GM10266 (cell line): ENCODE measurements around the gene DIP2C.

Experiments used
- DNase-seq: peaks from one replicate; pipeline ENCODE4 v3.0.0; 2012; ENCODE audit errors: extremely low spot score
- TF ChIP-seq, protein P1 (sequence below): IDR thresholded peaks from 2 replicates; pipeline ENCODE4 v1.5.1; 2012; ENCODE audit warnings: mild to moderate bottlenecking, low read depth; ENCODE audit not compliant: control insufficient read depth, insufficient read depth; ENCODE audit errors: missing control alignments

DIP2C gene

GRCh38 chr10:607545-608185 lies 81.8 kb downstream of the DIP2C start:
- TF ChIP-seq, protein P1, sequence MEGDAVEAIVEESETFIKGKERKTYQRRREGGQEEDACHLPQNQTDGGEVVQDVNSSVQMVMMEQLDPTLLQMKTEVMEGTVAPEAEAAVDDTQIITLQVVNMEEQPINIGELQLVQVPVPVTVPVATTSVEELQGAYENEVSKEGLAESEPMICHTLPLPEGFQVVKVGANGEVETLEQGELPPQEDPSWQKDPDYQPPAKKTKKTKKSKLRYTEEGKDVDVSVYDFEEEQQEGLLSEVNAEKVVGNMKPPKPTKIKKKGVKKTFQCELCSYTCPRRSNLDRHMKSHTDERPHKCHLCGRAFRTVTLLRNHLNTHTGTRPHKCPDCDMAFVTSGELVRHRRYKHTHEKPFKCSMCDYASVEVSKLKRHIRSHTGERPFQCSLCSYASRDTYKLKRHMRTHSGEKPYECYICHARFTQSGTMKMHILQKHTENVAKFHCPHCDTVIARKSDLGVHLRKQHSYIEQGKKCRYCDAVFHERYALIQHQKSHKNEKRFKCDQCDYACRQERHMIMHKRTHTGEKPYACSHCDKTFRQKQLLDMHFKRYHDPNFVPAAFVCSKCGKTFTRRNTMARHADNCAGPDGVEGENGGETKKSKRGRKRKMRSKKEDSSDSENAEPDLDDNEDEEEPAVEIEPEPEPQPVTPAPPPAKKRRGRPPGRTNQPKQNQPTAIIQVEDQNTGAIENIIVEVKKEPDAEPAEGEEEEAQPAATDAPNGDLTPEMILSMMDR, result no peak
- DNase-seq, result no peak

GRCh38 chr10:606762-607544 lies 82.5 kb downstream of the DIP2C start:
- TF ChIP-seq, protein P1, result no peak
- no peak for DNase-seq

GRCh38 chr10:605632-606325 lies 83.7 kb downstream of the DIP2C start:
- TF ChIP-seq, protein P1, result no peak
- no peak for DNase-seq

DNA sequence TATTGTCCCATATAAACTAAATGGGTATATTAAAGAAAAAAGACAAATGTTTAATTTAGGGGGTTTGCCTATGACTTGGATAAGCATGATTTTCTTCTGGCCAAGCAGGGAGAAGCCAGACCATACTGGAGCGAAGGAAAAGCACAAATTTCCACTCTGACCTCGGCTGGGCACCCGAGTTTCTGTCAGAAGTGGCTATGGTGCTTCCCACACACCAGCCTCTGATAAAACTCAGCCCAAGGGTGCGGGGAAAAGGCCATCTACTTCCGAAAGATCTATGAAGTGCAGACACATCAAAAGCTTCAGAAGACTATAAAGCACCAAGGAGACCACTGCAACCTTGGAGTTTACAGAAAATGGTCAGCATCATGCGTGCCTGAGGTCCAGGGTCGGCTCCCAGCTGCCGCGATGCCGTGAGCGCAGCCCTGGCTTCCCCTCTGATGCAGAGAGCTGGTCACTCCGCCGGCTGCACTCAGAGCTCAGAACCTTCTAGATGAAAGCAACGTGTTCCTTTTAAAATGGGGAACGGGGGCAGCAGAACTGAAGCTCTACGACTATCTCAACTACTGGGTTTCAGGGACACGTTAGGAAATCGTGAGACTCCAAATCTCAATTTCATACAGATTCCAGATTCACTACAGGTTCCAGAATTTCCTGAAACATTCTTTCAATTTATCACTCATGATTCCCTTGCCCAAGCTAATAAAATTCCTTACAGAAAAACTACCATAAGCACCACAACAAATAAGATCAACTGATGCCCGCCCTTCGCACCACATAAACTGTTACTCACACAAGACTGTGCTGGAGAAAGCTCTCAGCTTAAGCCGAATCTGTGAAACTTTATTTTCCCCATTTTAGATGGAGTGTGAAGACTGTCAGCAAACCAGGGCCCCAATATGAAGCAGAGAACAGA lies 84.5 kb downstream of the DIP2C start:
- DNase-seq, result no peak
- TF ChIP-seq, protein P1, result no peak

GRCh38 chr10:603745-604144 lies 85.7 kb downstream of the DIP2C start:
- TF ChIP-seq, protein P1, result no peak
- no peak for DNase-seq

DNA sequence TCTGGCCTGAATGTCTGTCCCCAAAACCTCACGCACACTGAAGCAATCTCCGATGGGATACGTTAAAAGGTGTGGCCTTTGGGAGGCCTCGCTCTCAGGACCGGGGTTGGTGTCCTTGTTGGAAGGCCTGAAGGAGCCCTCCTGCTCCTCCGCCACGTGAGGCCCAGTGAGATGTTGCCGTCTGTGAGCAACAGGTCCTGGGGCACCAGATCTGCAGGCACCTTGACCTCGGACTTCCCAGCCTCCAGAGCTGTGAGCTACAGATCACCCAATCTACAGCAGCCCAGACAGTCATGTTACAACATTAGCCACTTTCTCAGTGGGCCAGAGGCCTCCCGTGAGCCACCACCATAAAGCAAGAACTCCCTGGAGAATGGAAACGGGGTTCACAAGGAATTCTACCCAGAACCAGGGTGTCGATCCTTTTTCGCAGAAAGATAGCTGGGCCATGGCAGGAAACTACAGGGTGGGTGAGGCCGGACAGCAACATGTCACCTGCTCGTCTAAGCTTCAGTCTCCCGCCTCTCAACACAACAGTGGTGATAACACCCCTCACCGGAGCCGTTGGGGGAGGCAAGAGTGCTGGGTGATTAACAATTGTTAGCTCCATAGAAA lies 87.0 kb downstream of the DIP2C start:
- TF ChIP-seq, protein P1, result no peak
- DNase-seq, result no peak
